Measurements from ENCODE around the gene GXYLT1.

DNA sequence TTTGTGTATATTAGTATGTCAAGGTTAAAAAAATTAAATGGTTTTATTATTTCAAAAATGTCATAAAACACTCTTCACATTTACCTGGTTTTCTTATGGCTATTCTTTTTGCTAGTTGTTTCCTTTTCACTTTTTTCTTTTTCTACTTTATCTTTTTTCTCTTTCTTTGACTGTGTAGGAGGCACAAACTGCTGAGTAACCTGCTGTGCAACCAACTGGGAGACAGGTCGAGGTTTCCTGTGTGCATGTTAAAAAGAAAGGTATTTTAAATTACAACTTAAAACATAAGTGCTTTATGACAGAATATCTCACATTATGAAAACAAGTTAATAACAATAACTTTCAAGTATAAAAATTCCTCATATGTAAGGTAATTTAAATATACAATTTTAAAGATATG is 16.9 kb upstream of the GXYLT1 start:
- TF ChIP-seq, protein P1, sequence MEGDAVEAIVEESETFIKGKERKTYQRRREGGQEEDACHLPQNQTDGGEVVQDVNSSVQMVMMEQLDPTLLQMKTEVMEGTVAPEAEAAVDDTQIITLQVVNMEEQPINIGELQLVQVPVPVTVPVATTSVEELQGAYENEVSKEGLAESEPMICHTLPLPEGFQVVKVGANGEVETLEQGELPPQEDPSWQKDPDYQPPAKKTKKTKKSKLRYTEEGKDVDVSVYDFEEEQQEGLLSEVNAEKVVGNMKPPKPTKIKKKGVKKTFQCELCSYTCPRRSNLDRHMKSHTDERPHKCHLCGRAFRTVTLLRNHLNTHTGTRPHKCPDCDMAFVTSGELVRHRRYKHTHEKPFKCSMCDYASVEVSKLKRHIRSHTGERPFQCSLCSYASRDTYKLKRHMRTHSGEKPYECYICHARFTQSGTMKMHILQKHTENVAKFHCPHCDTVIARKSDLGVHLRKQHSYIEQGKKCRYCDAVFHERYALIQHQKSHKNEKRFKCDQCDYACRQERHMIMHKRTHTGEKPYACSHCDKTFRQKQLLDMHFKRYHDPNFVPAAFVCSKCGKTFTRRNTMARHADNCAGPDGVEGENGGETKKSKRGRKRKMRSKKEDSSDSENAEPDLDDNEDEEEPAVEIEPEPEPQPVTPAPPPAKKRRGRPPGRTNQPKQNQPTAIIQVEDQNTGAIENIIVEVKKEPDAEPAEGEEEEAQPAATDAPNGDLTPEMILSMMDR (IDR thresholded peaks at IDR 0.05; ENCODE audit: low read depth, low read length, poor library complexity, severe bottlenecking) = no peak
- TF ChIP-seq EZH2phosphoT487 (IDR thresholded peaks at IDR 0.05; ENCODE audit: borderline replicate concordance, low read length) = no peak
